ENCODE results near the gene AFF3.

DNA sequence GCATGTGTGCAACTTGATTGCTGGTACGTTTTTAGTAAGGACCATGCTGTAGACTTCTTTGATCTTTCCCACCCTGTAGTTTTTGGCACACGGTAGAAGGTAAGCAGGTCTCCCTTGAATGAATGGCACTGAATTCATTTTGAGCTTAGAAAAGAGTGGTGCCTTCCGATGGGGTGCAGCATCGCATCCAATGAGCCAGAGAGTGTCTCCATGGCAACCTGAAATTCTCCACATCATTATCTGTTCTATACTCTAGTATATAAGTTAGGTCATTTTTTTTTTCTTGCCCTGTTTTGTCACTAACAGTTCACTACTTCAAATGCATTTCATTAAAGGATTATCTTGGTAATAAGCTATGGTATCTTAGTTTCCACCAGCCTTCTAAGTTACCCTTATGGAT, 571.4 kb downstream of the AFF3 start:
- TF ChIP-seq, protein P1, sequence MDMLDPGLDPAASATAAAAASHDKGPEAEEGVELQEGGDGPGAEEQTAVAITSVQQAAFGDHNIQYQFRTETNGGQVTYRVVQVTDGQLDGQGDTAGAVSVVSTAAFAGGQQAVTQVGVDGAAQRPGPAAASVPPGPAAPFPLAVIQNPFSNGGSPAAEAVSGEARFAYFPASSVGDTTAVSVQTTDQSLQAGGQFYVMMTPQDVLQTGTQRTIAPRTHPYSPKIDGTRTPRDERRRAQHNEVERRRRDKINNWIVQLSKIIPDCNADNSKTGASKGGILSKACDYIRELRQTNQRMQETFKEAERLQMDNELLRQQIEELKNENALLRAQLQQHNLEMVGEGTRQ (IDR thresholded peaks at IDR 0.05; ENCODE audit: low read depth, low read length): no peak
- no peak for TF ChIP-seq RAD21 (IDR thresholded peaks at IDR 0.05; ENCODE audit: low read length)
- TF ChIP-seq, protein P2, sequence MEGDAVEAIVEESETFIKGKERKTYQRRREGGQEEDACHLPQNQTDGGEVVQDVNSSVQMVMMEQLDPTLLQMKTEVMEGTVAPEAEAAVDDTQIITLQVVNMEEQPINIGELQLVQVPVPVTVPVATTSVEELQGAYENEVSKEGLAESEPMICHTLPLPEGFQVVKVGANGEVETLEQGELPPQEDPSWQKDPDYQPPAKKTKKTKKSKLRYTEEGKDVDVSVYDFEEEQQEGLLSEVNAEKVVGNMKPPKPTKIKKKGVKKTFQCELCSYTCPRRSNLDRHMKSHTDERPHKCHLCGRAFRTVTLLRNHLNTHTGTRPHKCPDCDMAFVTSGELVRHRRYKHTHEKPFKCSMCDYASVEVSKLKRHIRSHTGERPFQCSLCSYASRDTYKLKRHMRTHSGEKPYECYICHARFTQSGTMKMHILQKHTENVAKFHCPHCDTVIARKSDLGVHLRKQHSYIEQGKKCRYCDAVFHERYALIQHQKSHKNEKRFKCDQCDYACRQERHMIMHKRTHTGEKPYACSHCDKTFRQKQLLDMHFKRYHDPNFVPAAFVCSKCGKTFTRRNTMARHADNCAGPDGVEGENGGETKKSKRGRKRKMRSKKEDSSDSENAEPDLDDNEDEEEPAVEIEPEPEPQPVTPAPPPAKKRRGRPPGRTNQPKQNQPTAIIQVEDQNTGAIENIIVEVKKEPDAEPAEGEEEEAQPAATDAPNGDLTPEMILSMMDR (conservative IDR thresholded peaks at IDR 0.05; ENCODE audit: low read depth, low read length): no peak
- TF ChIP-seq POLR2A (IDR thresholded peaks at IDR 0.05; ENCODE audit: low read depth, low read length): no peak
- no peak for TF ChIP-seq RCOR1 (IDR thresholded peaks at IDR 0.05; ENCODE audit: insufficient replicate concordance, low read length)
- TF ChIP-seq SMC3 (IDR thresholded peaks at IDR 0.05; ENCODE audit: low read depth, low read length): no peak
- TF ChIP-seq RFX5 (IDR thresholded peaks at IDR 0.05; ENCODE audit: low read depth, low read length): no peak
- TF ChIP-seq MAZ (IDR thresholded peaks at IDR 0.05; ENCODE audit: borderline replicate concordance, low read depth, low read length): no peak
- no peak for TF ChIP-seq MXI1 (IDR thresholded peaks at IDR 0.05; ENCODE audit: borderline replicate concordance, low read depth, low read length)
- TF ChIP-seq MAFK (IDR thresholded peaks at IDR 0.05; ENCODE audit: low read depth, low read length): no peak

Measured in IMR-90 (cell line).